Activated T-helper 1 cell treated with anti-CD3 and anti-CD28 coated beads, Interleukin-2, amount 50 U/mL, for 16 hours (primary cell): ENCODE data around the gene TBX4.

ENCODE experiments used
- DNase-seq, 2 donors: peaks; one replicate each; pipeline ENCODE4 v3.0.0-alpha.2; 2020; ENCODE audit warnings: low read depth in 1 of 2, low spot score in 1 of 2

Gene TBX4

GRCh38 chr17:61452301-61453290, at the start of gene TBX4:
TSS of gene TBX4 (plus strand) at chr17:61452422. CDS start at chr17:61456491, 4,069 bp downstream.
- DNase-seq, result no peak

DNA sequence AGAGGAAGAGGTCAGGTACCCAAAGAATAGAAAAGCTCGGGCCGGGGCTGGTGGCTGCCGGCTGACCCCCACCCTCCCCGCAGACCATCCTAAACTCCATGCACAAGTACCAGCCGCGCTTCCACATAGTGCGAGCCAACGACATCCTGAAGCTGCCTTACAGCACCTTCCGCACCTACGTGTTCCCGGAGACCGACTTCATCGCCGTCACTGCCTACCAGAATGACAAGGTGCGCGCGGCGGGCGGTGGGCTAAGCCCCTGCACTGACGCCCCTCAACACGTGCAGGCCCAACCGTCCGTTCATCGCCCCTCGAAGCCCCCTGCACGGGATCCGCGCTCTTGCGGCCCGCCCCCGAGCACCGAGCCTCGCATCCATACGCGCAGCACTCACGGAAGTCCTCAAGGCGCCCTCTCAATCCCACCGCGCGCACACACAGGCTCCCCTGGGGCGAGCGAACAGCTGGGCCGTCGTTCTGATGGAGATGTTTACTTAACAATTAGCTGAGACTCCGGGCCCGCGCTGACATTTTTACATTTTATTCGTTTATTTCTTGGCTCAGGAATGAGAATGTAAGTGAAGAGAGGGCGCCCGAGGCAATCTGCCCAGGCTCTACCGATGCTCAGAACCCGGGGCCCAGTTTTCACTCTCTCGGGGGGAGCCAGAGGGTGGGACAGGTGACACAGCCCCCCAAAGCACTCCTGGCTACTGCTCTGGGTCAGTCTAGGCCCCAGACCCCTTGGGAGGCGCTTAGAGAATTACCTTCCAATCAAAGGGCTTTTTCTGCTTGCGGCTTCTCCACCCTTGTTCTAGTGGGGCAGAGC, 49.0 kb upstream of the TBX4 start:
- no peak for DNase-seq

- no peak for DNase-seq
These were observed 48.2 kb upstream of the TBX4 start for GRCh38 chr17:61403801-61404662.

GRCh38 chr17:61404663-61404912, 47.6 kb upstream of the TBX4 start:
- DNase-seq, result no peak

DNA sequence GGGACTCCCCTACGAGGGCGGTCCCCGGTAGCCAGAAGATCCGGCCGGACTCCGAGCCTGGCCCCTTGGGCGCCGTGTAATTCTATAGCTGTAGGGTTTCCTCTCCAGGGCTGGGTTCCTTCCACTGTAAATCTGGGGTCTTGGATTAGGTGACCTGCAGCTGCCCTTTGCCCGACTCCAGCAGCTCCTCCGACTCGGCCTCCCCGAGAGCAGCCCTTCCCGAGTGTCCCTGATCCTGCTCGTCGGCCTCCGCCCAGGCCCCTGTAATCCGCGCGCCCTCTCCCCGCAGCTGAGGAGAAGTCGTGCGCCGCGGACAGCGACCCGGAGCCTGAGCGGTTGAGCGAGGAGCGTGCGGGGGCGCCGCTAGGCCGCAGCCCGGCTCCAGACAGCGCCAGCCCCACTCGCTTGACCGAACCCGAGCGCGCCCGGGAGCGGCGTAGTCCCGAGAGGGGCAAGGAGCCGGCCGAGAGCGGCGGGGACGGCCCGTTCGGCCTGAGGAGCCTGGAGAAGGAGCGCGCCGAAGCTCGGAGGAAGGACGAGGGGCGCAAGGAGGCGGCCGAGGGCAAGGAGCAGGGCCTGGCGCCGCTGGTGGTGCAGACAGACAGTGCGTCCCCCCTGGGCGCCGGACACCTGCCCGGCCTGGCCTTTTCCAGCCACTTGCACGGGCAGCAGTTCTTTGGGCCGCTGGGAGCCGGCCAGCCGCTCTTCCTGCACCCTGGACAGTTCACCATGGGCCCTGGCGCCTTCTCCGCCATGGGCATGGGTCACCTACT, 47.1 kb upstream of the TBX4 start:
- DNase-seq, result no peak

DNA sequence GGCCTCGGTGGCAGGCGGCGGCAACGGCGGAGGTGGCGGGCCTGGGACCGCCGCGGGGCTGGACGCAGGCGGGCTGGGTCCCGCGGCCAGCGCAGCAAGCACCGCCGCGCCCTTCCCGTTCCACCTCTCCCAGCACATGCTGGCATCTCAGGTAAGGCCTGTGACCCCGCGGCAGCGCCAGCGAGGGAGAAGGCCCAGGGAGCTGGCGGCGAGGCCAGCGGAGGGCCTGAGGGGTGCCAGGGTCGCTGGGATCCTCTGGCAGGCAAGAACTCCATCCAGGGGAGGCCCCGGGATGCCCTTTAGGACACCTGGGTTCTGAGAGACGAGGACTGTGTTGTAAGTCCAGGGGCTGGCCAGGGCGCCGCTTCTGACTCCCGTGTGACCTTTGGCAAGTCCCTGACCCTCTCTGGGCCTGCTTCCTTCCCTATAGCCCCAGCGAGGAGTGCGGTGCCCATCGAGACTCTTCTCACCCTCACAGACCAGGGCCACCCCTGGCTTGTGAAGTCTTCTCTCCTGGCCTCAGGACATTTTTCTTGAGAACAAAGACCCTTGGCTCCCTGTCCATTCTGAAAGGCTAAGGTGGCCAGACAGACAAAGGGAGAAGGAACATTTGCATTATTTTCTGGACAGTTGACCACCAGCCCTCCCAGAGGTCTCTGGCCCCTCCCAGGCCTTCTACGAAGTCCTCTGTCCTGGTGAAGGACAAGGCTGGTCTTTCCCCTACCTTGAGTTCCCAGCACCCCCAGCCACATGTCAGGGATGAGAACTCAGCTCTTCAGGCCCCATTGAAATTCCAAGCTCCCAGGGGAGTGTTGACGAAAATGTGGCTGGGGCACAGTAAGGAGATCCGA, 46.3 kb upstream of the TBX4 start:
- DNase-seq, result no peak

GRCh38 chr17:61406537-61406845, 45.7 kb upstream of the TBX4 start:
- no peak for DNase-seq

DNA sequence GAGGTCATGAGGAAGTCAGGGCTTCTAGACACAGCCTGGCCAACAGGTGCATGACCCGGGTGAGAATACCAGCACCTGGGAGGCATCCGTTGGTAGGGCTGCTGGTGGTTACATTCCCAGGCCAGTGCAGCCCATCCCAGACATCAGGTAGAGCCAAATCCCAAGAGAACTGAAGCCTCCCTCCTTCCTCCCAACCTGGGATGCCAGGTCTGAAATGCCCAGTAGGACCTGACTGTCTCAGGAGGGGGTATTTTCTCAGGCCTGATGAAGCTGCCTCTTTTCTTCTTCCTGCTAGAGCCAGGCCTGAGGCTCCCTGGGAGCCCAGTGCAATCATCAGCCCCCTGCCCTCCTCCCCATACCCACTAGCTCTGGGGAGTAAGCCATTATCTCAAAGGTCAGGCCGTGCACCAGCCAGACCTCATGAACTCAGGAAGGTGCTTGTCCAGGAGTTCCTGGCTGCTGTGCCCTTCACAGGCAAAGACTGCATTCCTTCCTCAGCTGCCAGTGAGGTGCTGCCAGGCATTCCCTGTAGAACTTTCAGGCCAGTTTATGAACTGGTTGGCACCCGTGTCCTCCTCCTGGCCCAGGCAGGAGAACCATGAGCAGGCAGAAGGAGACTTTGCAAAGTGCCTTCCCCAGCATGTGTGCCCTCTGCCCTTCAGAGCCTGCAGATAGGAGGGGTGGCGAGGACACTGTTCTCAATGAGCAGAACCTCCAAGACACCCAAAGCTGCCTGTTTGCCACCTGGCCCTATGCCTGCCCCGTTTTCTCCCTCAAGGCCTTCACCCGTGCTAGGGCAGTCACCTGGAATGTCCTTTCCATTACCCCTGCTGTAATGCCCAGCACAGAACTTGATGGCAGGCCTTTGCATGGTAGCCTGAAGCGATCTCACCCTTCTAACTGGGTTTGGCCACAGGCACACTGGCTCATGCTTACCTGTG, 45.0 kb upstream of the TBX4 start:
- DNase-seq, result no peak

DNA sequence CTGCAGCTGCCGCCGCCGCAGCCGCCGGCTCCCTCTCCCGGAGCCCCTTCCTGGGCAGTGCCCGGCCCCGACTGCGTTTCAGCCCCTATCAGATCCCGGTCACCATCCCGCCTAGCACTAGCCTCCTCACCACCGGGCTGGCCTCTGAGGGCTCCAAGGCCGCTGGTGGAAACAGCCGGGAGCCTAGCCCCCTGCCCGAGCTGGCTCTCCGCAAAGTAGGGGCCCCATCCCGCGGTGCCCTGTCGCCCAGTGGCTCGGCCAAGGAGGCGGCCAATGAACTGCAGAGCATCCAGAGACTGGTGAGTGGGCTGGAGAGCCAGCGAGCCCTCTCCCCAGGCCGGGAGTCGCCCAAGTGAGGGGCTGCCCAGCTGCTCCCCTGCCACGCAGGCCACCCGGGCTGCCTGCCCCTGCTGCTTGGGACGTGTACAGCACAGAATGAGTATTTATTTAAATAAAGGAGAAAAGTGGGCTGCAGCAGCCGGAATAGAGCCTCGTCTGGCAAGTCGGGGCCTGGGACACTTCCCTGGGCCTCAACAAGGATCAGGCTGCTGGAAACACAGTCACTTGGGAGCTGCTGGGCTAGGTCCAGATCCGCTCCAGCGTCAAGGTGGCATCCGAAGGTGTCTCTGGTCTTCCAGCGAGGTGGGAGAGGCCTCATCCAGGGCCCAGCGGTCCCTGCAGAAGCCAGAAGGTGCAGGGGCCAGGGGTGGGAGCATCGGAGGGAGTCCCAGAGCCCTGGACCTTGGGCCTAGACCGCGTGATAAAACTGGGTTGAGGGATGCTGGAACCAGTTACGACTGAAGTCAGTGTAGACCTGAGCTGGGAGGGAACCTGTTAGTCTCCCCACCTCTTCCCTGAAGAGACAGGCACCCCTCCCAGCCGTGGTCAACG, 43.8 kb upstream of the TBX4 start:
- DNase-seq, result no peak

- DNase-seq, result no peak
These were observed 42.7 kb upstream of the TBX4 start for GRCh38 chr17:61409301-61410112.

DNA sequence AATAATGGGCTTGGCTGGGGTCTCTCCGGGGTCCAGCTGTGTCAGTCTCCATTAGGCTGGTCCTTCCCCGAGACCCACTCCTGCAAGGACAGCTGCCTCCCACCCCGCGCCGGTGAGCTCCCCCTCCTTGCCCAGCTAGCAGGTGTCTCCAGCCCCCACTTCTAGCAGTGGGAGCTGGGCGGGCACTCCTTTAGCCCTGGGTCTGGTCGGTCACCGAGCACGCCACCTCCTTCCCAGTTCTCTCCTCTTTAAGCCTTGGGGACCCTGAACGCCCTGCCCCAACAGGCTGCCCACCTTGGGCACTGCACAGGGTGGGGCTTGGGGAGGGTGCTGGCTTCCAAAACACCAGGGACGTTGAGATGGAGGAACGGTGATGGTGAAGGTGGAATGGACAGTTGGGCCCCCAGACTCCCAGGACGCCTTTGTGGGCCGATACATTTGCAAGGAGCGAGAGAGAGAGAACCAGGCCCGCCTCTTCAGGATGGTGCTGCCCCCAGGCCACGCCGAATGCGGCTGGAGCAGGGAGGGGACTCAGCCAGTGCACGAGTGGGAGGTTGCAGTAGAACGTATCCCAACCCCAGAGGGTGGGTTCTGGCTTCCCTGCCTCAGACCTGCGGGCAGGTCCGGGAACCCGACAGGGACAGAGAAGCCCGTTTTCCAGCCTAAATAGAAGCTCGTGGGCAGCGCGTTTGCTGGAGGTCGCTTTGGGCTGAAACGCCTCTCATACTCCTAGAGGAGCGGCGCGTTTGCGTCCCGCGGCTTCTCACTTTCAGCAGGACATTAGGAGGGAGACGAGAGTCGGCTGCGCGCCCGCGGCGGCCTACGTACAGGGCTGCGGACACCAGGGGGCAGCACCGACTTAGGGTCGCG, 41.8 kb upstream of the TBX4 start:
- peak; percentile 56 for DNase-seq

DNA sequence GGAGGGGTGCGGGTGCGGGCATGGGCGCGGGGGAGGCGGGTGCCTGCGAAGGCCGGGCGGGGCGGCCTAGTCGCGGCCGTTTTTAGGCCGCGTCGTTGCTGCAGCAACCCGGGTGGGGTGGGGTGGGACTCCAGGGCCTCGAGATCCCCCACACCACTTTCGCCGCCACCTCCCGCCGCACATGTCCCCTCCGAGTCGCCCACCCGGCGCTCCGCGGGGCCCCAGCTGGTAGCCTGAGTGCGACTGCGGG, 41.3 kb upstream of the TBX4 start:
- no peak for DNase-seq

GRCh38 chr17:61411261-61412142, 40.7 kb upstream of the TBX4 start:
- no peak for DNase-seq

- peak; percentile 59 to 62 for DNase-seq
These were observed 39.9 kb upstream of the TBX4 start for GRCh38 chr17:61412143-61412859.
